ELR (cell line): ENCODE results near the gene HERC4.
"Not testable (repeated sequence)": the region's sequence is repeated elsewhere in the genome, so short reads cannot be mapped to it uniquely, and the experiment has no call there.

Source experiments
- DNase-seq: peaks from one replicate; pipeline ENCODE4 v3.0.0-alpha.2; 2015; ENCODE audit warnings: low read depth

Gene HERC4

GRCh38 chr10:68047554-68048327 is 27.3 kb downstream of the HERC4 start:
- no peak for DNase-seq

- DNase-seq: no peak
Measured at GRCh38 chr10:68047122-68047521, 28.0 kb downstream of the HERC4 start.

- DNase-seq: no peak
Measured at GRCh38 chr10:68046642-68047041, 28.4 kb downstream of the HERC4 start.

GRCh38 chr10:68043030-68043429 is 32.1 kb downstream of the HERC4 start:
- peak; percentile 69 for DNase-seq

- DNase-seq: no peak
Measured at GRCh38 chr10:68032113-68032512, 43.0 kb downstream of the HERC4 start.

GRCh38 chr10:68027429-68027828 is 47.7 kb downstream of the HERC4 start:
- DNase-seq: no peak

GRCh38 chr10:68023292-68023691 is 51.8 kb downstream of the HERC4 start:
- DNase-seq: no peak

GRCh38 chr10:68022324-68022723 is 52.8 kb downstream of the HERC4 start:
- DNase-seq: not testable (repeated sequence)

- DNase-seq: not testable (repeated sequence)
Measured at GRCh38 chr10:68016519-68016918, 58.6 kb downstream of the HERC4 start.

- DNase-seq: no peak
Measured at GRCh38 chr10:68010426-68010940, 64.6 kb downstream of the HERC4 start.

- no peak for DNase-seq
Measured at GRCh38 chr10:68007356-68007755, 67.7 kb downstream of the HERC4 start.

GRCh38 chr10:68001539-68001938 is 73.5 kb downstream of the HERC4 start:
- no peak for DNase-seq

- DNase-seq: no peak
Measured at GRCh38 chr10:68001000-68001399, 74.1 kb downstream of the HERC4 start.

GRCh38 chr10:67990093-67990492 is 85.0 kb downstream of the HERC4 start:
- DNase-seq: no peak

- no peak for DNase-seq
Measured at GRCh38 chr10:67988606-67989005, 86.5 kb downstream of the HERC4 start.

GRCh38 chr10:67982603-67983002 is 92.5 kb downstream of the HERC4 start:
- DNase-seq: not testable (repeated sequence)

- no peak for DNase-seq
Measured at GRCh38 chr10:67978749-67979148, 96.3 kb downstream of the HERC4 start.

- DNase-seq: no peak
Measured at GRCh38 chr10:67977251-67977650, 97.8 kb downstream of the HERC4 start.

- no peak for DNase-seq
Measured at GRCh38 chr10:67976292-67977245, 98.5 kb downstream of the HERC4 start.

GRCh38 chr10:67975871-67976270 is 99.2 kb downstream of the HERC4 start:
- no peak for DNase-seq

- peak; percentile 7 for DNase-seq
Measured at GRCh38 chr10:67971311-67971710, 103.8 kb downstream of the HERC4 start.

- DNase-seq: no peak
Measured at GRCh38 chr10:67969875-67970274, 105.2 kb downstream of the HERC4 start.

GRCh38 chr10:67966035-67966434 is 109.0 kb downstream of the HERC4 start:
- not testable (repeated sequence) for DNase-seq
